Mammary epithelial cell (primary cell): Measurements from ENCODE around the gene ALDH4A1.

ENCODE experiments used
- CTCF ChIP-seq, 2 donors: IDR thresholded peaks in 1 of 2; conservative IDR thresholded peaks in 1 of 2; 2 replicates each; pipeline ENCODE4 v1.5.1; 2011 to 2012; ENCODE audit warnings: inconsistent platforms in 2 of 2, low read length in 2 of 2, mild to moderate bottlenecking in 2 of 2, control low read depth in 1 of 2, low read depth in 1 of 2; ENCODE audit not compliant: insufficient read depth in 1 of 2; ENCODE audit errors: extremely low read depth in 1 of 2
- EZH2 ChIP-seq: IDR thresholded peaks from 2 replicates; pipeline ENCODE4 v1.6.1; 2012; ENCODE audit warnings: low read length, inconsistent platforms, borderline replicate concordance

GRCh38 chr1:18872071-18872611 is 30.2 kb downstream of the ALDH4A1 start:
- TF ChIP-seq CTCF (conservative IDR thresholded peaks at IDR 0.05 in 1 of 2, IDR thresholded peaks at IDR 0.05 in 1 of 2; ENCODE audit: extremely low read depth in 1 of 2, insufficient read depth in 1 of 2, low read depth in 1 of 2, low read length in 2 of 2): no peak
- TF ChIP-seq EZH2: no peak
